Measurements from ENCODE around the gene MYL6. TPM values are rescaled to one million over a fixed set of nuclear protein-coding genes. Genes with fewer than 3 reads are reported as not detected.

MYL6 gene
- total RNA-seq, 2 donors from 2014 or later = 1,587 to 1,792 TPM

- TF ChIP-seq POLR2AphosphoS5 (IDR thresholded peaks at IDR 0.05) (no peak), POLR2A (IDR thresholded peaks at IDR 0.05) (no peak)
- TF ChIP-seq, protein P1, sequence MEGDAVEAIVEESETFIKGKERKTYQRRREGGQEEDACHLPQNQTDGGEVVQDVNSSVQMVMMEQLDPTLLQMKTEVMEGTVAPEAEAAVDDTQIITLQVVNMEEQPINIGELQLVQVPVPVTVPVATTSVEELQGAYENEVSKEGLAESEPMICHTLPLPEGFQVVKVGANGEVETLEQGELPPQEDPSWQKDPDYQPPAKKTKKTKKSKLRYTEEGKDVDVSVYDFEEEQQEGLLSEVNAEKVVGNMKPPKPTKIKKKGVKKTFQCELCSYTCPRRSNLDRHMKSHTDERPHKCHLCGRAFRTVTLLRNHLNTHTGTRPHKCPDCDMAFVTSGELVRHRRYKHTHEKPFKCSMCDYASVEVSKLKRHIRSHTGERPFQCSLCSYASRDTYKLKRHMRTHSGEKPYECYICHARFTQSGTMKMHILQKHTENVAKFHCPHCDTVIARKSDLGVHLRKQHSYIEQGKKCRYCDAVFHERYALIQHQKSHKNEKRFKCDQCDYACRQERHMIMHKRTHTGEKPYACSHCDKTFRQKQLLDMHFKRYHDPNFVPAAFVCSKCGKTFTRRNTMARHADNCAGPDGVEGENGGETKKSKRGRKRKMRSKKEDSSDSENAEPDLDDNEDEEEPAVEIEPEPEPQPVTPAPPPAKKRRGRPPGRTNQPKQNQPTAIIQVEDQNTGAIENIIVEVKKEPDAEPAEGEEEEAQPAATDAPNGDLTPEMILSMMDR (IDR thresholded peaks at IDR 0.05) = no peak
- intact Hi-C loops (cut with DNase I) = no loop called here
- no peaks in the 10 kb centered on the region for H3K36me3 ChIP-seq
- no peaks in the 10 kb centered on the region for H3K27me3 ChIP-seq (replicated peaks; ENCODE audit: insufficient read depth)
- WGBS = 75% methylated on average over 4 of the region's 4 CpGs
- H3K4me1 ChIP-seq (replicated peaks) = peaks cover 15% of the 10 kb centered on the region
- no peak for DNase-seq (ENCODE audit: low spot score)
- H3K4me3 ChIP-seq = no peak overlapping the region
- no peaks in the 10 kb centered on the region for H3K9me3 ChIP-seq
- H3K27ac ChIP-seq = no peak overlapping the region
Observed at GRCh38 chr12:56124133-56124532, 34.0 kb upstream of the MYL6 start.

DNA sequence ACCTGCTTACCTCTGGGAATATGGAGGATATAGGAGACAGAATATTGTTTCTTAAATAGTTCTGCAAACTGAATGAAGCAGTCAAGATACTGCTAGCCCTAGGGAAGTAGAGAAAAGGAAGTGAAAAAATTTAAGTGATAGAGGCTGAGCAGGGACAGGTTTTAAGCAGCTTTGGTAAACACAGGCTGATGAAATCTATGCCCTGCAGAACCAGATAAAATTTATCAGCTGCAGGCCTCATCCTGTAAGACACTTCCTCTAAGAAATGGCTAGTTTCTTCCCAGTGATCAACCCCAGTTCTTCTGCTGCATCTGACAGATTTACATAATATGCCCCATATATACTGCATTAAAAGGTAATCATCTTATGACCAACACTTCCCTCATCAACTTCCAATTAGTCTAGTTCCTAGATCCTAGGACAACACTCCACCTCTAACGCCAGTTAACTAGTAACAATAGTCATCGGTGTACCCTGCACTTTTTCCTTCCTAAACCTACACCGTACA, 31.4 kb upstream of the MYL6 start:
- no peak for TF ChIP-seq POLR2A (IDR thresholded peaks at IDR 0.05)
- TF ChIP-seq, protein P1 (IDR thresholded peaks at IDR 0.05) = no peak
- intact Hi-C loops (cut with DNase I) = loop anchor here (2.0 to 5.0 kb wide), 3 partner anchors 32 to 341 kb away; partner anchors contain the start of genes MYL6, SMARCC2 and SPRYD4
- H3K4me3 ChIP-seq = no peak overlapping the region
- no peak for DNase-seq (ENCODE audit: low spot score)
- H3K4me1 ChIP-seq (replicated peaks) = peaks cover 11% of the 10 kb centered on the region
- H3K27me3 ChIP-seq (replicated peaks; ENCODE audit: insufficient read depth) = no peaks in the 10 kb centered on the region
- no peaks in the 10 kb centered on the region for H3K9me3 ChIP-seq
- peak overlapping the region; percentile 82 to 87 for H3K27ac ChIP-seq
- WGBS = 59% methylated on average over 3 of the region's 3 CpGs
- H3K36me3 ChIP-seq = peaks cover 0 to 9% of the 10 kb centered on the region in 2 donors

GRCh38 chr12:56127485-56127887, 30.7 kb upstream of the MYL6 start:
- Histone ChIP-seq H3K4me3 (peak overlapping the region; percentile 15 to 16), H3K4me1 (replicated peaks) (peaks cover 11% of the 10 kb centered on the region), H3K36me3 (peaks cover 5 to 9% of the 10 kb centered on the region in 2 donors), H3K27me3 (replicated peaks; ENCODE audit: insufficient read depth) (no peaks in the 10 kb centered on the region), H3K9me3 (no peaks in the 10 kb centered on the region), H3K27ac (peak overlapping the region; percentile 82 to 87)
- intact Hi-C loops (cut with DNase I) = loop anchor here (2.0 to 5.0 kb wide), 3 partner anchors 31 to 340 kb away; partner anchors contain the start of genes MYL6, SMARCC2 and SPRYD4
- no peak for DNase-seq (ENCODE audit: low spot score)
- TF ChIP-seq, protein P1 (IDR thresholded peaks at IDR 0.05) = peak in 1 of 4 experiments; percentile 3
- TF ChIP-seq POLR2A (IDR thresholded peaks at IDR 0.05) (peak; percentile 5), POLR2AphosphoS5 (IDR thresholded peaks at IDR 0.05) (no peak)
- under 1% methylated on average over 8 of the region's 8 CpGs for WGBS

GRCh38 chr12:56127888-56128669, 30.1 kb upstream of the MYL6 start, which contains the start of gene ESYT1:
ESYT1 (plus strand) TSS chr12:56128267; CDS start chr12:56128320, 53 bp downstream.
- TF ChIP-seq POLR2A (IDR thresholded peaks at IDR 0.05) (peak; percentile 99), POLR2AphosphoS5 (IDR thresholded peaks at IDR 0.05) (peak; percentile 99)
- TF ChIP-seq, protein P1 (IDR thresholded peaks at IDR 0.05) = peak in 1 of 4 experiments; percentile 19
- no peaks in the 10 kb centered on the region for H3K9me3 ChIP-seq
- peaks cover 11% of the 10 kb centered on the region for H3K4me1 ChIP-seq (replicated peaks)
- H3K4me3 ChIP-seq = peak within 1 kb of the TSS; percentile 59 to 76
- H3K36me3 ChIP-seq = peaks cover 6 to 9% of the 10 kb centered on the region in 2 donors
- peak; percentile 99 for DNase-seq (ENCODE audit: low spot score)
- under 1% methylated on average over 48 of the region's 49 CpGs for WGBS
- intact Hi-C loops (cut with DNase I) = loop anchor here (2.0 to 5.0 kb wide), 3 partner anchors 31 to 339 kb away; partner anchors contain the start of genes MYL6, SMARCC2 and SPRYD4
- peak within 1 kb of the TSS; percentile 82 to 94 for H3K27ac ChIP-seq
- no peaks in the 10 kb centered on the region for H3K27me3 ChIP-seq (replicated peaks; ENCODE audit: insufficient read depth)
